Measurements from ENCODE around the gene PHLPP2.

- TF ChIP-seq CTCF (conservative IDR thresholded peaks at IDR 0.05 in 1 of 2, IDR thresholded peaks at IDR 0.05 in 1 of 2; ENCODE audit: low read depth in 1 of 2, low read length in 2 of 2) (no peak), EZH2 (IDR thresholded peaks at IDR 0.05; ENCODE audit: low read length, missing control alignments) (no peak)
Observed at GRCh38 chr16:71649704-71650103, 74.8 kb downstream of the PHLPP2 start.
